ENCODE measurements around the gene AP2B1. TPM values are rescaled to one million over a fixed set of nuclear protein-coding genes. Genes with fewer than 3 reads are reported as not detected.

Gene AP2B1
- total and polyA plus RNA-seq, 9 of the 15 experiments (the other 6 are each of a cell fraction or from before 2014, with no cell fraction given), result 60.1 to 287 (median 105) TPM

- H3K9me1 ChIP-seq (ENCODE audit: control insufficient read depth, insufficient read depth, low read length), result no peaks in the 10 kb centered on the region
- peak; percentile 30 for ATAC-seq
These were observed 140.5 kb downstream of the AP2B1 start for GRCh38 chr17:35727635-35728034.

More at GRCh38 chr17:35727635-35728034, 140.5 kb downstream of the AP2B1 start:
- H2AFZ ChIP-seq (ENCODE audit: low read depth, low read length), result no peak overlapping the region
- intact Hi-C loops (cut with micrococcal nuclease) (no loop called here), in situ Hi-C loops (cut with MboI) (loop anchor here (25.0 kb wide), 1 partner anchor 1290 kb away; no protein-coding TSS in a partner anchor)
- no peak overlapping the region for H3K4me2 ChIP-seq (ENCODE audit: insufficient read depth, low read length)
- H4K20me1 ChIP-seq (replicated peaks; ENCODE audit: control insufficient read depth, insufficient read depth, low read length), result no peaks in the 10 kb centered on the region; the same call in 1 of the 2 replicates
- peaks cover 3 to 12% of the 10 kb centered on the region in 2 experiments; a peak in 3 of 5 replicates for H3K4me1 ChIP-seq (replicated peaks in 1 of 2; ENCODE audit: control insufficient read depth in 2 of 2, insufficient read depth in 2 of 2, low read length in 2 of 2)
- CTCF ChIA-PET (ENCODE audit: low intra/inter-chr PET ratio), result no interaction called here
- H3K9me3 ChIP-seq (replicated peaks; ENCODE audit: control insufficient read depth, insufficient read depth, low read depth, low read length), result no peaks in the 10 kb centered on the region
- H3K4me3 ChIP-seq, result no peak overlapping the region
- POLR2A ChIA-PET, result interaction anchor here (0.5 to 1.2 kb wide), 4 partner anchors 12 to 177 kb away, joined by 3 read pairs; no protein-coding TSS in a partner anchor
- WGBS (ENCODE audit: insufficient coverage, low coverage, missing lambda C conversion rate), result 63% methylated on average over 5 of the region's 5 CpGs
- BruUV-seq (replicated peaks), result no TSS peak
- H3K9ac ChIP-seq (ENCODE audit: insufficient read depth in 1 of 2, low read depth in 2 of 2, low read length in 2 of 2), result no peak overlapping the region
- no peaks in the 10 kb centered on the region for H3K79me2 ChIP-seq (ENCODE audit: control insufficient read depth, insufficient read depth, low read length)
- H3K36me3 ChIP-seq (ENCODE audit: control insufficient read depth, insufficient read depth, low read length), result peaks cover 47% of the 10 kb centered on the region
- no peak overlapping the region for H3K27ac ChIP-seq (ENCODE audit: extremely low read depth, low read depth, low read length)
- H3K27me3 ChIP-seq (ENCODE audit: control insufficient read depth in 2 of 2, insufficient read depth in 2 of 2, low read length in 2 of 2), result peaks cover 4 to 7% of the 10 kb centered on the region in 2 experiments; a peak in 3 of 5 replicates
- TF ChIP-seq SREBF2 (CRISPR knock-in tag; IDR thresholded peaks at IDR 0.05) (no peak), POLR2A (conservative IDR thresholded peaks at IDR 0.05) (0 out of 2 replicates have a peak, but pooled peaks have one; percentile 27), TGIF2 (CRISPR knock-in tag; IDR thresholded peaks at IDR 0.05) (no peak), KHSRP (IDR thresholded peaks at IDR 0.05) (no peak)
- TF ChIP-seq, protein P1, sequence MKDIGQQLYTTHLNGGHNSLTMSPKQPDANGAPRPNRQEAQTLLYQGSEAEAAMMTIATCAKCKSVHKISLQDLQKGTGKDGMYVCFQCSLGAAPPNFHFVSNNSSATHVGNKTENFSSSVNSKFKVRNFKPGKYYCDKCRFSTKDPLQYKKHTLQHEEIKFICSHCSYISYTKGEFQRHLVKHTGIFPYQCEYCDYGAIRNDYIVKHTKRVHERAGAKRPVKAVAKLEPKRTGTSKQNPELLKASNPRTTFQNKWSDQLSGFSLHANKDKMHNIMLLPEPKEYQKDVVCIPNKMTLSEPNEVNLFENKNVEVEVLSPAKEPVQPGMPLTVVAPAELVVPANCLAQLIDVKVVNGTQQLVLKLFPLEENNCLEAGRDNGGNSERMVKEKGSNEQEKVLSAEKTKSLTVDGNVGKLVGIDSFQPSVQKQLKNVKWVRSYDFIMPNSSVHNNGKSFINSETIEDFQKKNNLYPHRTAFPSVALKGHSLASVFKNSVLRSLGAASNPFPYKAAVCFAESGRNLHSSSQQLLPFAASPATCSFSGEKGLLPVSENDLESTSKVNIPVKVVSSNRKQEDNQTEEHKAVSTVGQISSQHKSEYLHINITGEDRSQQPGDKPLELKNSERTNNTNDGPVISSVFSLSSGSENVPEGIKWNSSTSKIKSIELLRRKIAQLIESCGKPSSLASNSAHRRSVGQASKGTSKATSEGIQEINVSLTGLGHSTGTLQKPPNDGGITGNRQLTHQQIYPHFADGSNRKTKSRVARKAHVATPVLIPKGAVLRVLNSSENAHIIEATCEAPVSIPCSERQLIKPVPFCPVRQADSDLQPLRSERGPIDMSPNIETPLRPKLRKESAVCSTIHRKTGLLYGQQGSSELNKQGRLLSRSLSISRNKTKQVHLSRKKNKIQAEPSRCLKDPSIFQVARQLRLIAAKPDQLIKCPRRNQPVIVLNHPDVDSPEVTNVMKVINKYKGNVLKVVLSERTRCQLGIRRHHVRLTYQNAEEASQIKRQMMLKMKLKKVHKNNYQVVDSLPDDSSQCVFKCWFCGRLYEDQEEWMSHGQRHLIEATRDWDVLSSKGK (CRISPR knock-in tag; IDR thresholded peaks at IDR 0.05), result no peak
- TF ChIP-seq, protein P2, sequence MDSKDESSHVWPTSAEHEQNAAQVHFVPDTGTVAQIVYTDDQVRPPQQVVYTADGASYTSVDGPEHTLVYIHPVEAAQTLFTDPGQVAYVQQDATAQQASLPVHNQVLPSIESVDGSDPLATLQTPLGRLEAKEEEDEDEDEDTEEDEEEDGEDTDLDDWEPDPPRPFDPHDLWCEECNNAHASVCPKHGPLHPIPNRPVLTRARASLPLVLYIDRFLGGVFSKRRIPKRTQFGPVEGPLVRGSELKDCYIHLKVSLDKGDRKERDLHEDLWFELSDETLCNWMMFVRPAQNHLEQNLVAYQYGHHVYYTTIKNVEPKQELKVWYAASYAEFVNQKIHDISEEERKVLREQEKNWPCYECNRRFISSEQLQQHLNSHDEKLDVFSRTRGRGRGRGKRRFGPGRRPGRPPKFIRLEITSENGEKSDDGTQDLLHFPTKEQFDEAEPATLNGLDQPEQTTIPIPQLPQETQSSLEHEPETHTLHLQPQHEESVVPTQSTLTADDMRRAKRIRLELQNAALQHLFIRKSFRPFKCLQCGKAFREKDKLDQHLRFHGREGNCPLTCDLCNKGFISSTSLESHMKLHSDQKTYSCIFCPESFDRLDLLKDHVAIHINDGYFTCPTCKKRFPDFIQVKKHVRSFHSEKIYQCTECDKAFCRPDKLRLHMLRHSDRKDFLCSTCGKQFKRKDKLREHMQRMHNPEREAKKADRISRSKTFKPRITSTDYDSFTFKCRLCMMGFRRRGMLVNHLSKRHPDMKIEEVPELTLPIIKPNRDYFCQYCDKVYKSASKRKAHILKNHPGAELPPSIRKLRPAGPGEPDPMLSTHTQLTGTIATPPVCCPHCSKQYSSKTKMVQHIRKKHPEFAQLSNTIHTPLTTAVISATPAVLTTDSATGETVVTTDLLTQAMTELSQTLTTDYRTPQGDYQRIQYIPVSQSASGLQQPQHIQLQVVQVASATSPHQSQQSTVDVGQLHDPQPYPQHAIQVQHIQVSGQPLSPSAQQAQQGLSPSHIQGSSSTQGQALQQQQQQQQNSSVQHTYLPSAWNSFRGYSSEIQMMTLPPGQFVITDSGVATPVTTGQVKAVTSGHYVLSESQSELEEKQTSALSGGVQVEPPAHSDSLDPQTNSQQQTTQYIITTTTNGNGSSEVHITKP (IDR thresholded peaks at IDR 0.05; ENCODE audit: partially characterized antibody), result no peak
- DNase-seq (ENCODE audit: extremely low read depth in 1 of 4, low spot score in 3 of 4), result no peak
- FAIRE-seq, result no peak

All from K562 (cell line).